ENCODE results near the gene TRAF6. TPM values are rescaled to one million over a fixed set of nuclear protein-coding genes. Genes with fewer than 3 reads are reported as not detected.

Gene TRAF6
- total and polyA plus RNA-seq, 10 of the 15 experiments (the other 5 are each of a cell fraction or from before 2014, with no cell fraction given), result 1.4 to 10.9 (median 7.0) TPM

DNA sequence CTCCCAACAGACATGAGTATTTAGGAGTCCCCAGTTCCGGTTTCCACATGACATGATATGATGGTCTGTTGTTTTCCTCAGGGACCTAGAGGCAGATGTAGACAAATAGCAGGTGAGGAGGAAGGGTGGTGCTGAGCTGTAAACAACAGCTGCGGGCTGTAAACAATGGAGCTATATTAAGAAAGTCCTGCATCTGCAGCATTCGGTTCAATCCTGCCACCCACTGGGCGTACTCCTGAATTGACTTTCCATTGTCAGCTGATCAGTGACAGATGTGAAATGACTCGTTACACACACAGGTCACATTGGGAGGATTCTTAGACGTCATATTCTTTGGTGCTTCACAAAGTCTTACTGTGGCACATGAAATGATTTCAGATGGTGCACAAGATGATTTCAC is 30.9 kb upstream of the TRAF6 start:
- BruUV-seq (replicated peaks), result no TSS peak
- peak overlapping the region; percentile 19; the same call in 1 of the 2 replicates for H2AFZ ChIP-seq (ENCODE audit: control insufficient read depth, low read depth, low read length)
- intact Hi-C loops (cut with micrococcal nuclease; ENCODE audit: unreplicated experiment) (no loop called here), in situ Hi-C loops (cut with MboI) (no loop called here)
- FAIRE-seq, result peak; percentile 82
- ChIA-PET RAD21 (ENCODE audit: unreplicated experiment) (interaction anchor here (0.9 to 1.1 kb wide), 4 partner anchors 41 to 253 kb away, joined by 3 to 6 read pairs (median 4); no protein-coding TSS in a partner anchor), CTCF (interaction anchor here (0.7 to 2.8 kb wide), 9 partner anchors 10 to 252 kb away, joined by 3 to 17 read pairs (median 4); no protein-coding TSS in a partner anchor), POLR2A (no interaction called here), SMC1A (ENCODE audit: uncharacterized antibody, unreplicated experiment) (interaction anchor here (0.6 to 1.6 kb wide), 5 partner anchors 18 to 249 kb away, joined by 3 to 6 read pairs (median 4); partner anchors contain the start of gene TRAF6)
- peak; percentile 97 for ATAC-seq
- no peak overlapping the region for H3K9ac ChIP-seq (ENCODE audit: control insufficient read depth, insufficient read depth, low read length)
- H3K36me3 ChIP-seq (ENCODE audit: control insufficient read depth in 2 of 2, insufficient read depth in 2 of 2, low read length in 1 of 2), result no peaks in the 10 kb centered on the region
- H3K79me2 ChIP-seq (ENCODE audit: control insufficient read depth, insufficient read depth, low read length), result no peaks in the 10 kb centered on the region
- H3K27me3 ChIP-seq (replicated peaks in 1 of 2; ENCODE audit: control insufficient read depth in 2 of 2, insufficient read depth in 2 of 2, low read length in 1 of 2), result peaks cover 2% of the 10 kb centered on the region in 2 experiments; a peak in 3 of 4 replicates
- H3K4me3 ChIP-seq, result no peak overlapping the region
- H3K27ac ChIP-seq (ENCODE audit: control insufficient read depth, insufficient read depth), result no peak overlapping the region
- no peaks in the 10 kb centered on the region for H3K4me1 ChIP-seq (ENCODE audit: control insufficient read depth, insufficient read depth, low read length)
- H4K20me1 ChIP-seq (ENCODE audit: control insufficient read depth, insufficient read depth), result no peaks in the 10 kb centered on the region
- H3K4me2 ChIP-seq (ENCODE audit: control insufficient read depth, insufficient read depth), result no peak overlapping the region; the same call in 1 of the 2 replicates
- no peaks in the 10 kb centered on the region for H3K9me3 ChIP-seq (replicated peaks; ENCODE audit: control insufficient read depth, insufficient read depth, low read length)
- WGBS (ENCODE audit: insufficient coverage, insufficient replicate concordance, low lambda C conversion rate, missing lambda C conversion rate), result 1% methylated on average over 6 of the region's 6 CpGs
- peak; percentile 32 for DNase-seq (ENCODE audit: low read depth, low spot score)
- TF ChIP-seq HDGF (IDR thresholded peaks at IDR 0.05), result no peak
- peak; percentile 91 for TF ChIP-seq TCF12 (IDR thresholded peaks at IDR 0.05; ENCODE audit: low read depth, low read length)
- no peak for TF ChIP-seq NR2C2 (IDR thresholded peaks at IDR 0.05; ENCODE audit: borderline replicate concordance, control insufficient read depth, insufficient read length, low read depth)
- peak; percentile 66; the same call in 1 of the 2 replicates for TF ChIP-seq TBL1XR1 (IDR thresholded peaks at IDR 0.05; ENCODE audit: low read depth, low read length)
- TF ChIP-seq MEF2B (IDR thresholded peaks at IDR 0.05; ENCODE audit: partially characterized antibody, poor library complexity, severe bottlenecking), result peak; percentile 45
- TF ChIP-seq RB1 (IDR thresholded peaks at IDR 0.05; ENCODE audit: borderline replicate concordance), result no peak
- no peak for TF ChIP-seq SREBF2 (IDR thresholded peaks at IDR 0.05; ENCODE audit: low read length)
- TF ChIP-seq, protein P1, sequence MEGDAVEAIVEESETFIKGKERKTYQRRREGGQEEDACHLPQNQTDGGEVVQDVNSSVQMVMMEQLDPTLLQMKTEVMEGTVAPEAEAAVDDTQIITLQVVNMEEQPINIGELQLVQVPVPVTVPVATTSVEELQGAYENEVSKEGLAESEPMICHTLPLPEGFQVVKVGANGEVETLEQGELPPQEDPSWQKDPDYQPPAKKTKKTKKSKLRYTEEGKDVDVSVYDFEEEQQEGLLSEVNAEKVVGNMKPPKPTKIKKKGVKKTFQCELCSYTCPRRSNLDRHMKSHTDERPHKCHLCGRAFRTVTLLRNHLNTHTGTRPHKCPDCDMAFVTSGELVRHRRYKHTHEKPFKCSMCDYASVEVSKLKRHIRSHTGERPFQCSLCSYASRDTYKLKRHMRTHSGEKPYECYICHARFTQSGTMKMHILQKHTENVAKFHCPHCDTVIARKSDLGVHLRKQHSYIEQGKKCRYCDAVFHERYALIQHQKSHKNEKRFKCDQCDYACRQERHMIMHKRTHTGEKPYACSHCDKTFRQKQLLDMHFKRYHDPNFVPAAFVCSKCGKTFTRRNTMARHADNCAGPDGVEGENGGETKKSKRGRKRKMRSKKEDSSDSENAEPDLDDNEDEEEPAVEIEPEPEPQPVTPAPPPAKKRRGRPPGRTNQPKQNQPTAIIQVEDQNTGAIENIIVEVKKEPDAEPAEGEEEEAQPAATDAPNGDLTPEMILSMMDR (IDR thresholded peaks at IDR 0.05 in 2 of 3, conservative IDR thresholded peaks at IDR 0.05 in 1 of 3; ENCODE audit: control insufficient read depth in 2 of 3, extremely low read depth in 1 of 3, insufficient read depth in 1 of 3, low read depth in 3 of 3, low read length in 3 of 3), result peak; percentile 38 to 62 (median 54); a peak in 5 of 6 replicates
- TF ChIP-seq, protein P2, sequence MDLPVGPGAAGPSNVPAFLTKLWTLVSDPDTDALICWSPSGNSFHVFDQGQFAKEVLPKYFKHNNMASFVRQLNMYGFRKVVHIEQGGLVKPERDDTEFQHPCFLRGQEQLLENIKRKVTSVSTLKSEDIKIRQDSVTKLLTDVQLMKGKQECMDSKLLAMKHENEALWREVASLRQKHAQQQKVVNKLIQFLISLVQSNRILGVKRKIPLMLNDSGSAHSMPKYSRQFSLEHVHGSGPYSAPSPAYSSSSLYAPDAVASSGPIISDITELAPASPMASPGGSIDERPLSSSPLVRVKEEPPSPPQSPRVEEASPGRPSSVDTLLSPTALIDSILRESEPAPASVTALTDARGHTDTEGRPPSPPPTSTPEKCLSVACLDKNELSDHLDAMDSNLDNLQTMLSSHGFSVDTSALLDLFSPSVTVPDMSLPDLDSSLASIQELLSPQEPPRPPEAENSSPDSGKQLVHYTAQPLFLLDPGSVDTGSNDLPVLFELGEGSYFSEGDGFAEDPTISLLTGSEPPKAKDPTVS (IDR thresholded peaks at IDR 0.05; ENCODE audit: low read depth, low read length), result no peak
- TF ChIP-seq CBX3 (IDR thresholded peaks at IDR 0.05; ENCODE audit: borderline replicate concordance, low read depth), result no peak
- TF ChIP-seq RCOR1 (conservative IDR thresholded peaks at IDR 0.05; ENCODE audit: low read depth, low read length), result no peak
- peak; percentile 80 for TF ChIP-seq MEF2A (IDR thresholded peaks at IDR 0.05; ENCODE audit: insufficient read depth, low read depth, low read length)
- TF ChIP-seq EP300 (IDR thresholded peaks at IDR 0.05; ENCODE audit: borderline replicate concordance in 1 of 2, control insufficient read depth in 1 of 2, low read depth in 2 of 2, low read length in 2 of 2), result peak; percentile 57 to 65; a peak in 3 of 4 replicates
- 0 out of 2 replicates have a peak, but pooled peaks have one; percentile 19 for TF ChIP-seq PAX5 (IDR thresholded peaks at IDR 0.05; ENCODE audit: borderline replicate concordance, low read depth, low read length)
- TF ChIP-seq NRF1 (conservative IDR thresholded peaks at IDR 0.05; ENCODE audit: low read depth, low read length), result no peak
- TF ChIP-seq CBX5 (IDR thresholded peaks at IDR 0.05; ENCODE audit: low read depth), result no peak
- TF ChIP-seq SRF (IDR thresholded peaks at IDR 0.05; ENCODE audit: low read depth in 2 of 2, low read length in 2 of 2), result no peak
- TF ChIP-seq NFYB (IDR thresholded peaks at IDR 0.05; ENCODE audit: insufficient read depth, low read depth, low read length), result no peak
- peak; percentile 82; the same call in 1 of the 2 replicates for TF ChIP-seq TCF3 (IDR thresholded peaks at IDR 0.05; ENCODE audit: borderline replicate concordance, insufficient read depth, low read depth, low read length)
- no peak for TF ChIP-seq NFXL1 (IDR thresholded peaks at IDR 0.05; ENCODE audit: borderline replicate concordance)
- TF ChIP-seq FOXK2 (IDR thresholded peaks at IDR 0.05), result no peak
- TF ChIP-seq HDAC2 (IDR thresholded peaks at IDR 0.05), result no peak
